ENCODE data around the gene DSP.

Gene DSP

DNA sequence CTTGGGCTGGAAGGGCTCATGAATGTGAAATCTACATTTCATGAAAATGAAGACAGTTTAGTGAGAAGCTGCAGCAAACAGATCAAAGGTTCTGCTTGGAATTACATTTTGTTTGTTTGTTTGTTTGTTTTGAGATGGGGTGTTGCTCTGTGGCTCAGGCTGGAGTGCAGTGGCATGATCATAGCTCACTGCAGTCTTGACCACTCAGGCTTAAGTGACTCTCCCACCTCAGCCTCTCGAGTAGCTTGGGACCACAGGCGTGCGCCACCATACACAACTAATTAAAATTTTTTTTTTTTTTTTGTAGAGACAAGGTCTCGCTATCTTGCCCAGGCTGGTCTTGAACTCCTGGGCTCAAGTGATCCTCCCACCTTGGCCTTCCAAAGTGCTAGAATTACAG is 5.8 kb downstream of the DSP start:
- FAIRE-seq (no peak), DNase-seq (ENCODE audit: insufficient read length, low spot score) (no peak)
- no peak for TF ChIP-seq CTCF (IDR thresholded peaks at IDR 0.05; ENCODE audit: insufficient read depth, missing control alignments)

DNA sequence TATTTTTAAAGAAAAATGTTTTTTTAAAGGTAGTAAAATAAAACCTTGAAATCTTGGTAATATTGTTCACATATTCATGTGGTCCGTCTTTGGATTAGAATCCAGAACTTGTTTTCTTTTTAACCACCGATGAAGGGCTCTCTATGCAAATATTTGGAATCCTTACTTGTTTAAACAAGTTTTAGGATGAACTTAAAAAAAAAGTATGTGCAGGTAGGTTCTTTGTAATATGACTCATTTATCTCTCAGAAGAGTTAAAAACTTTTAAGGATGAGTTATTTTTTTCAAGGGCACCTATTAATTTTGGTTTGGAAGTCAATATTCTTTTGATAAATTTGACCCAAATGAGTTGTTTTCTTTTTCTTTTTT is 8.9 kb downstream of the DSP start:
- FAIRE-seq (no peak), DNase-seq (ENCODE audit: insufficient read length, low spot score) (no peak)
- no peak for TF ChIP-seq CTCF (IDR thresholded peaks at IDR 0.05; ENCODE audit: insufficient read depth, missing control alignments)

GRCh38 chr6:7554533-7555275 is 13.2 kb downstream of the DSP start:
- DNase-seq (ENCODE audit: insufficient read length, low spot score) (no peak), FAIRE-seq (no peak)
- no peak for TF ChIP-seq CTCF (IDR thresholded peaks at IDR 0.05; ENCODE audit: insufficient read depth, missing control alignments)

GRCh38 chr6:7555671-7556070 is 14.2 kb downstream of the DSP start:
- TF ChIP-seq CTCF (IDR thresholded peaks at IDR 0.05; ENCODE audit: insufficient read depth, missing control alignments): no peak
- no peak for DNase-seq (ENCODE audit: insufficient read length, low spot score)
- no peak for FAIRE-seq

GRCh38 chr6:7556394-7557106 is 15.1 kb downstream of the DSP start:
- FAIRE-seq: no peak
- no peak for DNase-seq (ENCODE audit: insufficient read length, low spot score)
- TF ChIP-seq CTCF (IDR thresholded peaks at IDR 0.05; ENCODE audit: insufficient read depth, missing control alignments): no peak

- FAIRE-seq (no peak), DNase-seq (ENCODE audit: insufficient read length, low spot score) (no peak)
- TF ChIP-seq CTCF (IDR thresholded peaks at IDR 0.05; ENCODE audit: insufficient read depth, missing control alignments): no peak
Measured at GRCh38 chr6:7557652-7558051, 16.2 kb downstream of the DSP start.

- no peak for TF ChIP-seq CTCF (IDR thresholded peaks at IDR 0.05; ENCODE audit: insufficient read depth, missing control alignments)
Measured at GRCh38 chr6:7558781-7559180, 17.3 kb downstream of the DSP start.

More at GRCh38 chr6:7558781-7559180, 17.3 kb downstream of the DSP start:
- no peak for DNase-seq (ENCODE audit: insufficient read length, low spot score)
- FAIRE-seq: no peak

All from D721Med (cell line).